Measurements from ENCODE around the gene NMS. TPM values are rescaled to one million over a fixed set of nuclear protein-coding genes. Genes with fewer than 3 reads are reported as not detected.

NMS gene
- total RNA-seq, 1 donor from 2014 or later = not detected

DNA sequence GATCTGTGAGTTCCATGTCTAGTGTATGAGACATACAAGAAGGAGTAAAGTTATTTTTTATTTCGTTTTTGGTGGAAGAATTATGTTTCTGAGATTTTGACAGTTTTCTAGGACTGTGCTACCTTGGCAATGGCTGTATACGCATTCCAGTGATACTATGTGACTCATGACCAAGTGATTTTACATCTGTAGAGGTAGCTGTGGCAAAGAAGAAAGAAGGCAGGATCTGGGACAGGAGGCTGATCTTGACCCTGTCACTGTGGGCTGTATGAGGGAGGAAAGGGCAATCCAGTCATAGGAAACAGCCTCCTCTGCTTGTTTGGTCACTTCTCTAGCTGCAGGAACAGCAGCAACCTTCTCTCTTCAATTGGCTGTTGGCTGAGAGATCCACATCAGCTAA lies 48.5 kb downstream of the NMS start:
- Histone ChIP-seq H2AFZ (ENCODE audit: low read depth, low read length) (no peak overlapping the region), H3K9me3 (ENCODE audit: insufficient read depth, low read depth, low read length) (no peaks in the 10 kb centered on the region), H3K4me3 (ENCODE audit: insufficient read depth, low read depth, low read length) (no peak overlapping the region), H3K27ac (ENCODE audit: low read depth, low read length) (no peak overlapping the region), H3K27me3 (ENCODE audit: insufficient read depth, low read length) (no peaks in the 10 kb centered on the region), H3K4me2 (ENCODE audit: low read length) (no peak overlapping the region), H4K20me1 (ENCODE audit: insufficient read depth, low read length) (no peaks in the 10 kb centered on the region), H3K4me1 (ENCODE audit: insufficient read depth, low read length) (no peaks in the 10 kb centered on the region), H3K36me3 (ENCODE audit: insufficient read depth, low read length) (no peaks in the 10 kb centered on the region), H3K79me2 (ENCODE audit: insufficient read depth, low read length) (no peaks in the 10 kb centered on the region), H3K9ac (ENCODE audit: low read length) (no peak overlapping the region)
- Mint-ChIP-seq H3K9me3 (ENCODE audit: unreplicated experiment) (peaks cover 1% of the 10 kb centered on the region), H3K4me1 (ENCODE audit: low read depth, unreplicated experiment) (peaks cover 11% of the 10 kb centered on the region), H3K27ac (ENCODE audit: unreplicated experiment) (peak overlapping the region; percentile 43), H3K4me3 (ENCODE audit: unreplicated experiment) (no peak overlapping the region), H3K27me3 (ENCODE audit: low read depth, unreplicated experiment) (no peaks in the 10 kb centered on the region), H3K36me3 (ENCODE audit: low read depth, unreplicated experiment) (peaks cover 1% of the 10 kb centered on the region)
- FAIRE-seq (no peak), DNase-seq (ENCODE audit: low read depth) (no peak)
- no peak for TF ChIP-seq EZH2 (IDR thresholded peaks at IDR 0.05; ENCODE audit: insufficient read depth, low read length)
- TF ChIP-seq CTCF (IDR thresholded peaks at IDR 0.05; ENCODE audit: insufficient read depth, low read depth, low read length) = no peak

DNA sequence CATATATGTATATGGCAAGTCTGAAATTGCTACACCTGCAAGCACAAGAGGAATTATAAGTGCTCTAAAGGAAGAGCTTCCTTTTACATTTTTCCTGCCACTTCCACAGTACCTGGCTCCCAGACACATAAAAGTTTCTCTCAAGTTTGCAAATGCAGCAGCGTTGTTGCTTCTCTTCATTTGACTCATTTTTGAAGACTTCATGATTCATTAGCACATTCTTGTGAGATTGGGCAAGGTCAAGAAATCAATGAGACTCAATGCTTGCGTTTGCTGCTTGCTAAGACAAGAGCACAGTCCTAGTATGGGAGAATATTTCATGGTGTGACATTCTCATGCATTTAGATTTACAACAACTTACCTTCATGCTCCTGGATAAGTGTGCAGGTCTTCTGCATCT lies 49.9 kb downstream of the NMS start:
- H3K27ac ChIP-seq (ENCODE audit: low read depth, low read length) = no peak overlapping the region
- no peak overlapping the region for H3K4me2 ChIP-seq (ENCODE audit: low read length)
- H3K36me3 ChIP-seq (ENCODE audit: insufficient read depth, low read length) = no peaks in the 10 kb centered on the region
- no peaks in the 10 kb centered on the region for H3K79me2 ChIP-seq (ENCODE audit: insufficient read depth, low read length)
- Mint-ChIP-seq H3K4me1 (ENCODE audit: low read depth, unreplicated experiment) (peaks cover 11% of the 10 kb centered on the region), H3K9me3 (ENCODE audit: unreplicated experiment) (peaks cover 1% of the 10 kb centered on the region), H3K27ac (ENCODE audit: unreplicated experiment) (no peak overlapping the region), H3K27me3 (ENCODE audit: low read depth, unreplicated experiment) (no peaks in the 10 kb centered on the region), H3K4me3 (ENCODE audit: unreplicated experiment) (no peak overlapping the region), H3K36me3 (ENCODE audit: low read depth, unreplicated experiment) (peaks cover 1% of the 10 kb centered on the region)
- H3K4me1 ChIP-seq (ENCODE audit: insufficient read depth, low read length) = no peaks in the 10 kb centered on the region
- no peak overlapping the region for H3K4me3 ChIP-seq (ENCODE audit: insufficient read depth, low read depth, low read length)
- no peaks in the 10 kb centered on the region for H3K9me3 ChIP-seq (ENCODE audit: insufficient read depth, low read depth, low read length)
- H3K27me3 ChIP-seq (ENCODE audit: insufficient read depth, low read length) = no peaks in the 10 kb centered on the region
- H2AFZ ChIP-seq (ENCODE audit: low read depth, low read length) = no peak overlapping the region
- no peak for DNase-seq (ENCODE audit: low read depth)
- no peaks in the 10 kb centered on the region for H4K20me1 ChIP-seq (ENCODE audit: insufficient read depth, low read length)
- no peak for FAIRE-seq
- TF ChIP-seq EZH2 (IDR thresholded peaks at IDR 0.05; ENCODE audit: insufficient read depth, low read length) (no peak), CTCF (IDR thresholded peaks at IDR 0.05; ENCODE audit: insufficient read depth, low read depth, low read length) (no peak)
- H3K9ac ChIP-seq (ENCODE audit: low read length) = no peak overlapping the region

- Mint-ChIP-seq H3K36me3 (ENCODE audit: low read depth, unreplicated experiment) (peaks cover 1% of the 10 kb centered on the region), H3K4me1 (ENCODE audit: low read depth, unreplicated experiment) (peaks cover 11% of the 10 kb centered on the region), H3K27me3 (ENCODE audit: low read depth, unreplicated experiment) (no peaks in the 10 kb centered on the region), H3K4me3 (ENCODE audit: unreplicated experiment) (no peak overlapping the region), H3K9me3 (ENCODE audit: unreplicated experiment) (peaks cover 1% of the 10 kb centered on the region), H3K27ac (ENCODE audit: unreplicated experiment) (no peak overlapping the region)
- Histone ChIP-seq H2AFZ (ENCODE audit: low read depth, low read length) (no peak overlapping the region), H4K20me1 (ENCODE audit: insufficient read depth, low read length) (no peaks in the 10 kb centered on the region), H3K79me2 (ENCODE audit: insufficient read depth, low read length) (no peaks in the 10 kb centered on the region), H3K36me3 (ENCODE audit: insufficient read depth, low read length) (no peaks in the 10 kb centered on the region), H3K9me3 (ENCODE audit: insufficient read depth, low read depth, low read length) (no peaks in the 10 kb centered on the region), H3K27ac (ENCODE audit: low read depth, low read length) (no peak overlapping the region), H3K9ac (ENCODE audit: low read length) (no peak overlapping the region), H3K4me2 (ENCODE audit: low read length) (no peak overlapping the region), H3K4me3 (ENCODE audit: insufficient read depth, low read depth, low read length) (no peak overlapping the region), H3K27me3 (ENCODE audit: insufficient read depth, low read length) (no peaks in the 10 kb centered on the region), H3K4me1 (ENCODE audit: insufficient read depth, low read length) (no peaks in the 10 kb centered on the region)
- TF ChIP-seq CTCF (IDR thresholded peaks at IDR 0.05; ENCODE audit: insufficient read depth, low read depth, low read length) (no peak), EZH2 (IDR thresholded peaks at IDR 0.05; ENCODE audit: insufficient read depth, low read length) (no peak)
- FAIRE-seq (no peak), DNase-seq (ENCODE audit: low read depth) (no peak)
Observed at GRCh38 chr2:100522430-100522829, 52.1 kb downstream of the NMS start.
